22Rv1 (cell line): ENCODE data around the gene TRIO.

Experiments used
- ZFX ChIP-seq: fragments of 450-650 bp; IDR thresholded peaks from 2 replicates; pipeline ENCODE4 v1.6.1; 2017; ENCODE audit warnings: antibody characterized with exemption, borderline replicate concordance
- TF ChIP-seq, protein P1 (sequence below): fragments of 450-650 bp; IDR thresholded peaks from 2 replicates; pipeline ENCODE4 v1.5.1; 2017; ENCODE audit warnings: mild to moderate bottlenecking

- TF ChIP-seq, protein P1, sequence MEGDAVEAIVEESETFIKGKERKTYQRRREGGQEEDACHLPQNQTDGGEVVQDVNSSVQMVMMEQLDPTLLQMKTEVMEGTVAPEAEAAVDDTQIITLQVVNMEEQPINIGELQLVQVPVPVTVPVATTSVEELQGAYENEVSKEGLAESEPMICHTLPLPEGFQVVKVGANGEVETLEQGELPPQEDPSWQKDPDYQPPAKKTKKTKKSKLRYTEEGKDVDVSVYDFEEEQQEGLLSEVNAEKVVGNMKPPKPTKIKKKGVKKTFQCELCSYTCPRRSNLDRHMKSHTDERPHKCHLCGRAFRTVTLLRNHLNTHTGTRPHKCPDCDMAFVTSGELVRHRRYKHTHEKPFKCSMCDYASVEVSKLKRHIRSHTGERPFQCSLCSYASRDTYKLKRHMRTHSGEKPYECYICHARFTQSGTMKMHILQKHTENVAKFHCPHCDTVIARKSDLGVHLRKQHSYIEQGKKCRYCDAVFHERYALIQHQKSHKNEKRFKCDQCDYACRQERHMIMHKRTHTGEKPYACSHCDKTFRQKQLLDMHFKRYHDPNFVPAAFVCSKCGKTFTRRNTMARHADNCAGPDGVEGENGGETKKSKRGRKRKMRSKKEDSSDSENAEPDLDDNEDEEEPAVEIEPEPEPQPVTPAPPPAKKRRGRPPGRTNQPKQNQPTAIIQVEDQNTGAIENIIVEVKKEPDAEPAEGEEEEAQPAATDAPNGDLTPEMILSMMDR, result no peak
- no peak for TF ChIP-seq ZFX
Measured at GRCh38 chr5:14247054-14247386, 103.9 kb downstream of the TRIO start.
